Endodermal cell (in vitro differentiated cells): Measurements from ENCODE around the gene PARPBP. TPM values are rescaled to one million over a fixed set of nuclear protein-coding genes. Genes with fewer than 3 reads are reported as not detected.
"Not testable (repeated sequence)": the region's sequence is repeated elsewhere in the genome, so short reads cannot be mapped to it uniquely, and the experiment has no call there.

Experiments
- DNase-seq: peaks from one replicate; pipeline ENCODE4 v3.0.0-alpha.2; 2017
- H3K27ac ChIP-seq: 2 replicates; pipeline ENCODE4 v1.5.1; 2013; ENCODE audit warnings: mild to moderate bottlenecking, low read depth, low read length, moderate library complexity
- H3K27me3 ChIP-seq: 2 replicates; pipeline ENCODE4 v1.6.1; 2013; ENCODE audit warnings: mild to moderate bottlenecking, low read length, moderate library complexity; ENCODE audit not compliant: insufficient read depth, control insufficient read depth, poor library complexity, severe bottlenecking
- H3K36me3 ChIP-seq: 2 replicates; pipeline ENCODE4 v1.7.0; 2013; ENCODE audit warnings: mild to moderate bottlenecking, low read length, moderate library complexity; ENCODE audit not compliant: control insufficient read depth, insufficient read depth
- H3K4me1 ChIP-seq: one replicate; pipeline ENCODE4 v1.7.0; 2013; ENCODE audit warnings: low read length; ENCODE audit not compliant: control insufficient read depth, insufficient read depth
- H3K4me3 ChIP-seq: 2 replicates; pipeline ENCODE4 v1.5.1; 2013; ENCODE audit warnings: mild to moderate bottlenecking, low read length, moderate library complexity
- H3K9ac ChIP-seq: 2 replicates; pipeline ENCODE4 v1.6.1; 2013; ENCODE audit warnings: mild to moderate bottlenecking, low read length, moderate library complexity; ENCODE audit not compliant: poor library complexity, severe bottlenecking; ENCODE audit errors: extremely low read depth
- H3K9me3 ChIP-seq: 2 replicates; pipeline ENCODE4 v1.6.1; 2013; ENCODE audit warnings: mild to moderate bottlenecking, low read length, moderate library complexity; ENCODE audit not compliant: control insufficient read depth
- H3K27ac Mint-ChIP-seq: 2 replicates; pipeline ENCODE4 v1.8.0; 2020; ENCODE audit warnings: mixed read lengths
- H3K27me3 Mint-ChIP-seq: 2 replicates; pipeline ENCODE4 v1.8.0; 2021; ENCODE audit warnings: mild to moderate bottlenecking, mixed read lengths; ENCODE audit not compliant: insufficient read depth
- H3K36me3 Mint-ChIP-seq: 2 replicates; pipeline ENCODE4 v1.8.0; 2020; ENCODE audit warnings: low read depth, mixed read lengths
- H3K4me1 Mint-ChIP-seq: 2 replicates; pipeline ENCODE4 v1.8.0; 2020; ENCODE audit warnings: mixed read lengths
- H3K4me3 Mint-ChIP-seq: 2 replicates; pipeline ENCODE4 v1.8.0; 2020; ENCODE audit warnings: mild to moderate bottlenecking, moderate library complexity, mixed read lengths
- H3K9me3 Mint-ChIP-seq: 2 replicates; pipeline ENCODE4 v1.8.0; 2020; ENCODE audit warnings: mild to moderate bottlenecking, mixed read lengths
- WGBS, 2 experiments: methylation state at CpG; one replicate each; pipeline versions ENCODE4 v1.1.5 to v1.1.7; 2013; ENCODE audit warnings: missing lambda C conversion rate in 2 of 2, mixed read lengths in 1 of 2; ENCODE audit not compliant: insufficient coverage in 1 of 2, insufficient read length in 1 of 2; 5-methylcytosine and 5-hydroxymethylcytosine counted together
- total RNA-seq, 2 donors: library from RNA; stranded (reverse); fragmentation: NEBNext Ultra II Directional in 1 of 2; extraction: Animal tissue kit (Norgen Biotek cat#: 25700) in 1 of 2; gene quantifications; 2 replicates in 1 of 2; 3 replicates in 1 of 2; pipeline ENCODE4 v1.2.1, GENCODE V29; 2021
- TF ChIP-seq, protein P1 (sequence below): fragments of 200-600 bp; sonication (generic); conservative IDR thresholded peaks from 2 replicates; pipeline ENCODE4 v1.5.0; 2021; ENCODE audit warnings: antibody characterized with exemption, mild to moderate bottlenecking

The PARPBP gene
- total RNA-seq, 2 donors from 2014 or later = 28.3 to 30.0 TPM

DNA sequence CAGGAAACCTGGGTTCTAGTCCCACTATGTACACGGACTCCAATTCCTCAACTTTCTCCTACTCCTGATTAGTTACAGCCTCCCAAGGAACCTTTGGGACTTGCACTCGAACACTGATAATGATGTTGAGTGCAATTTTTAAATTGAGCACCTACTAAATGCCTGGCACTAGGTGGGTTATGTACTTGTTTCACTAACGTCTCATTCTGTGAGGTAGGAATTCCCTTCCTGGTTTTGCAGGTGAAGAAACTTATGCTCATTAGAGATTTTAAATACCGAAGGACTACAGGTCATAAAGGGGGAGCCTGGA is 536 bp downstream of the PARPBP start:
- peak overlapping the region; percentile 80 for H3K9ac ChIP-seq
- no peaks in the 10 kb centered on the region for H3K27me3 Mint-ChIP-seq
- TF ChIP-seq, protein P1, sequence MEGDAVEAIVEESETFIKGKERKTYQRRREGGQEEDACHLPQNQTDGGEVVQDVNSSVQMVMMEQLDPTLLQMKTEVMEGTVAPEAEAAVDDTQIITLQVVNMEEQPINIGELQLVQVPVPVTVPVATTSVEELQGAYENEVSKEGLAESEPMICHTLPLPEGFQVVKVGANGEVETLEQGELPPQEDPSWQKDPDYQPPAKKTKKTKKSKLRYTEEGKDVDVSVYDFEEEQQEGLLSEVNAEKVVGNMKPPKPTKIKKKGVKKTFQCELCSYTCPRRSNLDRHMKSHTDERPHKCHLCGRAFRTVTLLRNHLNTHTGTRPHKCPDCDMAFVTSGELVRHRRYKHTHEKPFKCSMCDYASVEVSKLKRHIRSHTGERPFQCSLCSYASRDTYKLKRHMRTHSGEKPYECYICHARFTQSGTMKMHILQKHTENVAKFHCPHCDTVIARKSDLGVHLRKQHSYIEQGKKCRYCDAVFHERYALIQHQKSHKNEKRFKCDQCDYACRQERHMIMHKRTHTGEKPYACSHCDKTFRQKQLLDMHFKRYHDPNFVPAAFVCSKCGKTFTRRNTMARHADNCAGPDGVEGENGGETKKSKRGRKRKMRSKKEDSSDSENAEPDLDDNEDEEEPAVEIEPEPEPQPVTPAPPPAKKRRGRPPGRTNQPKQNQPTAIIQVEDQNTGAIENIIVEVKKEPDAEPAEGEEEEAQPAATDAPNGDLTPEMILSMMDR = no peak
- peaks cover 10% of the 10 kb centered on the region for H3K4me1 Mint-ChIP-seq
- no peak for DNase-seq
- H3K27ac ChIP-seq = peak overlapping the region; percentile 6
- peaks cover 27% of the 10 kb centered on the region for H3K36me3 ChIP-seq
- no peaks in the 10 kb centered on the region for H3K9me3 Mint-ChIP-seq
- H3K9me3 ChIP-seq = no peaks in the 10 kb centered on the region
- H3K36me3 Mint-ChIP-seq = peaks cover 17% of the 10 kb centered on the region
- peak overlapping the region; percentile 94 for H3K4me3 ChIP-seq
- WGBS, 2 experiments = 6% methylated on average over 2 to 4 of the region's 4 CpGs
- H3K4me1 ChIP-seq = no peaks in the 10 kb centered on the region
- peak overlapping the region; percentile 86 for H3K27ac Mint-ChIP-seq
- peak overlapping the region; percentile 78 for H3K4me3 Mint-ChIP-seq
- no peaks in the 10 kb centered on the region for H3K27me3 ChIP-seq

DNA sequence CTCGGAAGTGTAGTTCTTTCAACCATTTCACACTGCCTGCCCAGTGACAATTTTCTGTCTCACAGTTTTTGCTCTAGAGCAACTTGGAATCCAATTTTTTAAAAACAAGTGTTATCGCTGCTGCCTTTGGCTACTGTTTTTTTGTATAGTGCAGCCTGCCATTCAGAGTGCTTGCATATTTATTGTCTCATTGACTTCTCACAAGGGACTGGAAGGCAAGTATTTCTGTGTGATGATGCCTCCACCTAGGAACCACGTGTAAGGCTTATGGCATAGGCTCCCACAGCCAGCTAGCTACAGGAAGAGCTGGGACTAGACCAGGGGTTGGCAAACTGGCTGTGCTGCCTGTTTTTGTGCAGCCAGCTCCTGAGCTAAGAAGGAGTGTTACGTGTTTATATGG is 903 bp downstream of the PARPBP start:
- peak overlapping the region; percentile 86 for H3K27ac Mint-ChIP-seq
- DNase-seq = peak; percentile 63

DNA sequence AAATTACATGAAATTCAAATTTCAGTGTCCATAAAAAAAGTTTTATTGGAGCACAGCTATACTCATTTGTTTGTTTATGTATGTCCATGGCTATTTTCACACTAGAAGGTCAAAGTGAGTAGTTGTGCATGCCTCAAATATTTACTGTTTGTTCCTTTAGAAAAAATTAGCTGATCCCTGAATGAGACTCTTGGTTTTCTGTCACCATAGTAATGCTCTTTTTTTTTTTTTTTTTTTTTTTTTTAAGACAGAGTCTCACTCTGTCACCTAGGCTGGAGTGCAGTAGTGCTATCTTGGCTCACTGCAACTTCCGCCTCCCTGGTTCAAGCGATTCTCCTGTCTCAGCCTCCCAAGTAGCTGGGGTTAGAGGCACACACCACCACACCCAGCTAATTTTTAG is 1.3 kb downstream of the PARPBP start:
- Mint-ChIP-seq H3K4me3 (peak overlapping the region; percentile 78), H3K36me3 (peaks cover 22% of the 10 kb centered on the region)
- not testable (repeated sequence) for H3K9me3 ChIP-seq, H3K4me1 Mint-ChIP-seq, H3K4me1 ChIP-seq, H3K9ac ChIP-seq, H3K27me3 ChIP-seq, DNase-seq, H3K27ac ChIP-seq, H3K9me3 Mint-ChIP-seq, H3K27ac Mint-ChIP-seq, H3K27me3 Mint-ChIP-seq
- 79 to 84% methylated on average over 2 of the region's 2 CpGs for WGBS, 2 experiments
- peak overlapping the region; percentile 94 for H3K4me3 ChIP-seq
- H3K36me3 ChIP-seq = peaks cover 27% of the 10 kb centered on the region

More for the DNA sequence above, 903 bp downstream of the PARPBP start:
- peaks cover 10% of the 10 kb centered on the region for H3K4me1 Mint-ChIP-seq
- H3K9ac ChIP-seq = peak overlapping the region; percentile 80
- no peaks in the 10 kb centered on the region for H3K27me3 ChIP-seq
- H3K4me3 ChIP-seq = peak overlapping the region; percentile 94
- TF ChIP-seq, protein P1 = no peak
- no peaks in the 10 kb centered on the region for H3K9me3 Mint-ChIP-seq
- no peaks in the 10 kb centered on the region for H3K27me3 Mint-ChIP-seq
- peak overlapping the region; percentile 78 for H3K4me3 Mint-ChIP-seq
- H3K4me1 ChIP-seq = no peaks in the 10 kb centered on the region
- H3K36me3 ChIP-seq = peaks cover 27% of the 10 kb centered on the region
- no peak overlapping the region for H3K27ac ChIP-seq
- H3K36me3 Mint-ChIP-seq = peaks cover 18% of the 10 kb centered on the region
- H3K9me3 ChIP-seq = no peaks in the 10 kb centered on the region
- 34 to 49% methylated on average over 4 of the region's 4 CpGs for WGBS, 2 experiments

DNA sequence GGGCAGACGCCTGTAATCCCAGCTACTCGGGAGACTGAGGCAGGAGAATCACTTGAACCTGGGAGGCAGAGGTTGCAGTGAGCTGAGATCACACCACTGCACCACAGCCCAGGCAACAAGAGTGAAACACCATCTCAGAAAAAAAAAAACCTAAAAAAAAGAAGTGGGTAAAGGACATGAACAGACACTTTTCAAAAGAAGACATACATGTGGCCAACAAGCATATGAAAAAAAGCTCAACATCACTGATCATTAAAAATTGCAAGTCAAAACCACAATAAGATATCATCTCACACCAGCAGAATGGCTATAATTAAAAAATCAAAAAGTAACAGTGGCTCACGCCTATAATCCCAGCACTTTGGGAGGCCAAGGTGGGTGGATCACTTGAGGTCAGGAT is 10.7 kb downstream of the PARPBP start:
- Mint-ChIP-seq H3K9me3 (peaks cover 20% of the 10 kb centered on the region), H3K36me3 (peaks cover 70% of the 10 kb centered on the region)
- H3K4me1 Mint-ChIP-seq, H3K27ac Mint-ChIP-seq, H3K4me3 ChIP-seq, H3K27ac ChIP-seq, H3K4me3 Mint-ChIP-seq, H3K4me1 ChIP-seq, H3K9ac ChIP-seq, H3K27me3 Mint-ChIP-seq, H3K27me3 ChIP-seq, DNase-seq: not testable (repeated sequence)
- 79 to 90% methylated on average over 2 to 3 of the region's 3 CpGs for WGBS, 2 experiments
- H3K9me3 ChIP-seq = peaks cover 10% of the 10 kb centered on the region
- H3K36me3 ChIP-seq = peaks cover 37% of the 10 kb centered on the region

DNA sequence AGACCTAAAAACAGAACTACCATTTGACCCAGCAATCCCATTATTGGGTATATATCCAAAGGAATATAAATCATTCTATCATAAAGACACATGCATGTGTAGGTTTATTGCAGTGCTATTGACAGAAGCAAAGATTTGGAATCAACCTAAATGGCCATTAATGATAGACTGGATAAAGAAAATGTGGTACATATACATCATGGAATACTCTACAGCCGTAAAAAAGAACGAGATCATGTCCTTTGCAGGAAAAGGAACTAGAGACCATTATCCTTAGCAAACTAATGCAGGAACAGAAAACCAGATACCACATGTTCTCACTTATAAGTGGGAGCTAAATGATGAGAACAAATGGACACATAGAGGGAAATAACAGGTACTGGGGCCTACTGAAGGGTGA is 11.5 kb downstream of the PARPBP start:
- H3K4me1 Mint-ChIP-seq, H3K27me3 Mint-ChIP-seq, H3K27ac ChIP-seq, H3K4me3 ChIP-seq, DNase-seq, H3K9ac ChIP-seq, H3K4me3 Mint-ChIP-seq, H3K27me3 ChIP-seq, H3K27ac Mint-ChIP-seq, H3K4me1 ChIP-seq: not testable (repeated sequence)
- WGBS, 2 experiments = 90 to 100% methylated on average over 2 of the region's 2 CpGs
- Histone ChIP-seq H3K9me3 (peaks cover 10% of the 10 kb centered on the region), H3K36me3 (peaks cover 30% of the 10 kb centered on the region)
- H3K9me3 Mint-ChIP-seq = peaks cover 20% of the 10 kb centered on the region
- H3K36me3 Mint-ChIP-seq = peaks cover 67% of the 10 kb centered on the region

DNA sequence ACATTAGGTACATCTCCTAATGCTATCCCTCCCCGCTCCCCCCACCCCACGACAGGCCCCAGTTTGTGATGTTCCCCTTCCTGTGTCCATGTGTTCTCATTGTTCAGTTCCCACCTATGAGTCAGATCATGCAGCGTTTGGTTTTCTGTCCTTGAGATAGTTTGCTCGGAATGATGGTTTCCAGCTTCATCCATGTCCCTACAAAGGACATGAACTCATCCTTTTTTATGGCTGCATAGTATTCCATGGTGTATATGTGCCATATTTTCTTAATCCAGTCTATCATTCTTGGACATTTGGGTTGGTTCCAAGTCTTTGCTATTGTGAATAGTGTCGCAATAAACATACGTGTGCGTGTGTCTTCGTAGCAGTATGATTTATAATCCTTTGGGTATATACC is 17.6 kb downstream of the PARPBP start:
- DNase-seq = not testable (repeated sequence)

More for the DNA sequence above, 17.6 kb downstream of the PARPBP start:
- not testable (repeated sequence) for H3K4me3 ChIP-seq, H3K4me3 Mint-ChIP-seq, H3K4me1 Mint-ChIP-seq, H3K9ac ChIP-seq, H3K27ac ChIP-seq, H3K27me3 ChIP-seq, H3K27me3 Mint-ChIP-seq, H3K4me1 ChIP-seq, H3K27ac Mint-ChIP-seq
- Histone ChIP-seq H3K36me3 (peaks cover 11% of the 10 kb centered on the region), H3K9me3 (peaks cover 12% of the 10 kb centered on the region)
- 89 to 100% methylated on average over 1 to 7 of the region's 8 CpGs for WGBS, 2 experiments
- Mint-ChIP-seq H3K9me3 (peaks cover 34% of the 10 kb centered on the region), H3K36me3 (peaks cover 79% of the 10 kb centered on the region)
